CD14-positive monocyte (primary cell): ENCODE data around the gene MFNG. TPM values are rescaled to one million over a fixed set of nuclear protein-coding genes. Genes with fewer than 3 reads are reported as not detected.

Experiments used
- DNase-seq, 3 donors: peaks; one replicate each; pipeline ENCODE4 v3.0.0-alpha.2; 2011 to 2022
- H2AFZ ChIP-seq: 2 replicates; pipeline ENCODE4 v1.6.0; 2012; ENCODE audit warnings: mild to moderate bottlenecking, low read depth, low read length, inconsistent platforms; ENCODE audit not compliant: insufficient read depth, poor library complexity, severe bottlenecking
- H3K27ac ChIP-seq, 2 donors: 1 replicate in 1 of 2; 2 replicates in 1 of 2; pipeline ENCODE4 v1.5.1; 2012 to 2013; ENCODE audit warnings: low read length in 2 of 2, control low read depth in 1 of 2, inconsistent platforms in 1 of 2, low read depth in 1 of 2, mild to moderate bottlenecking in 1 of 2
- H3K27me3 ChIP-seq, 2 donors: one replicate each; pipeline versions ENCODE4 v1.6.0 to v1.6.1; 2011 to 2013; ENCODE audit warnings: low read length in 2 of 2; ENCODE audit not compliant: control insufficient read depth in 2 of 2, insufficient read depth in 2 of 2
- H3K36me3 ChIP-seq, 2 donors: replicated peaks in 1 of 2; 1 replicate in 1 of 2; 2 replicates in 1 of 2; pipeline versions ENCODE4 v1.5.1 to v1.6.1; 2012 to 2013; ENCODE audit warnings: low read length in 2 of 2, control low read depth in 1 of 2, inconsistent platforms in 1 of 2, mild to moderate bottlenecking in 1 of 2; ENCODE audit not compliant: insufficient read depth in 2 of 2, control insufficient read depth in 1 of 2
- H3K4me1 ChIP-seq, 2 donors: 1 replicate in 1 of 2; 2 replicates in 1 of 2; pipeline versions ENCODE4 v1.5.1 to v1.6.1; 2012 to 2013; ENCODE audit warnings: low read length in 2 of 2, control low read depth in 1 of 2, inconsistent platforms in 1 of 2, mild to moderate bottlenecking in 1 of 2, moderate library complexity in 1 of 2; ENCODE audit not compliant: insufficient read depth in 2 of 2, control insufficient read depth in 1 of 2
- H3K4me2 ChIP-seq: replicated peaks from 2 replicates; pipeline ENCODE3; 2012; ENCODE audit warnings: low read length, moderate library complexity, mild to moderate bottlenecking; ENCODE audit not compliant: poor library complexity, severe bottlenecking; ENCODE audit errors: extremely low read depth
- H3K4me3 ChIP-seq, 3 experiments: fragments of 200-600 bp in 1 of 3; sonication (generic) in 1 of 3; replicated peaks in 1 of 3; 1 replicate in 2 of 3; 2 replicates in 1 of 3; pipeline ENCODE4 v1.5.1; 2011 to 2013; ENCODE audit warnings: low read length in 3 of 3, mild to moderate bottlenecking in 3 of 3, control low read depth in 2 of 3, low read depth in 2 of 3, inconsistent platforms in 1 of 3, moderate library complexity in 1 of 3
- H3K79me2 ChIP-seq: 2 replicates; pipeline ENCODE4 v1.6.0; 2012; ENCODE audit warnings: mild to moderate bottlenecking, control low read depth, inconsistent platforms, low read length, moderate library complexity; ENCODE audit not compliant: insufficient read depth
- H3K9ac ChIP-seq: 2 replicates; pipeline ENCODE4 v1.6.0; 2017; ENCODE audit warnings: low read length, mild to moderate bottlenecking; ENCODE audit not compliant: insufficient read depth, poor library complexity, severe bottlenecking
- H3K9me3 ChIP-seq, 2 donors: replicated peaks in 1 of 2; 1 replicate in 1 of 2; 2 replicates in 1 of 2; pipeline versions ENCODE4 v1.5.1 to v1.6.1; 2012 to 2013; ENCODE audit warnings: low read length in 2 of 2, control low read depth in 1 of 2; ENCODE audit not compliant: control insufficient read depth in 1 of 2, insufficient read depth in 1 of 2
- H4K20me1 ChIP-seq: 2 replicates; pipeline ENCODE4 v1.6.0; 2012; ENCODE audit warnings: mild to moderate bottlenecking, low read length, control low read depth, moderate library complexity; ENCODE audit not compliant: insufficient read depth
- H3K27ac Mint-ChIP-seq, 7 donors: one replicate each; pipeline ENCODE4 v1.8.0; 2020; ENCODE audit warnings: mild to moderate bottlenecking in 7 of 7, mixed read lengths in 7 of 7, moderate library complexity in 6 of 7, inconsistent platforms in 2 of 7
- H3K27me3 Mint-ChIP-seq, 3 donors: one replicate each; pipeline ENCODE4 v1.8.0; 2021 to 2022; ENCODE audit warnings: low read depth in 3 of 3, mild to moderate bottlenecking in 3 of 3, mixed read lengths in 3 of 3, moderate library complexity in 3 of 3, inconsistent platforms in 1 of 3
- H3K36me3 Mint-ChIP-seq, 2 donors: one replicate each; pipeline ENCODE4 v1.8.0; 2020; ENCODE audit warnings: mixed read lengths in 2 of 2, inconsistent platforms in 1 of 2, mild to moderate bottlenecking in 1 of 2
- H3K4me1 Mint-ChIP-seq: one replicate; pipeline ENCODE4 v1.8.0; 2020; ENCODE audit warnings: mild to moderate bottlenecking, mixed read lengths
- H3K4me3 Mint-ChIP-seq, 2 donors: one replicate each; pipeline ENCODE4 v1.8.0; 2020; ENCODE audit warnings: mild to moderate bottlenecking in 2 of 2, mixed read lengths in 2 of 2, moderate library complexity in 1 of 2
- H3K9me3 Mint-ChIP-seq, 7 donors: one replicate each; pipeline ENCODE4 v1.8.0; 2020 to 2022; ENCODE audit warnings: mixed read lengths in 7 of 7, mild to moderate bottlenecking in 6 of 7, moderate library complexity in 6 of 7, inconsistent platforms in 2 of 7
- CTCF ChIP-seq: fragments of 200-600 bp; IDR thresholded peaks from one replicate; pipeline ENCODE4 v1.8.0; 2022; ENCODE audit warnings: antibody characterized with exemption, mild to moderate bottlenecking
- WGBS: methylation state at CpG from one replicate; pipeline ENCODE4 v1.1.5; 2013; ENCODE audit warnings: missing lambda C conversion rate; ENCODE audit not compliant: insufficient coverage; 5-methylcytosine and 5-hydroxymethylcytosine counted together
- intact Hi-C, 2 donors: fragments of 100-400 bp; cut with micrococcal nuclease; formaldehyde crosslinking; loops; one replicate each; pipeline versions ENCODE4 v1.15.0 to v1.15.1; 2023
- polyA plus RNA-seq, 3 donors: library from polyadenylated mRNA; depleted of rRNA in 1 of 3; unstranded in 2 of 3; stranded (reverse) in 1 of 3; fragments of 300-500 nt in 2 of 3; fragments of >200 nt in 1 of 3; fragmentation: Illumina TruSeq in 2 of 3; gene quantifications; 1 replicate in 2 of 3; 2 replicates in 1 of 3; pipeline ENCODE4 v1.2.3, GENCODE V29; 2012 to 2021

The MFNG gene
- polyA plus RNA-seq, 3 donors, result 84.1 to 196 (median 181) TPM

GRCh38 chr22:37481347-37481907, 4.8 kb downstream of the MFNG start:
- Histone ChIP-seq H3K4me3 (no peak overlapping the region), H3K9me3 (no peaks in the 10 kb centered on the region), H3K9ac (no peak overlapping the region), H4K20me1 (peaks cover 83% of the 10 kb centered on the region), H3K79me2 (peaks cover 72% of the 10 kb centered on the region), H2AFZ (no peak overlapping the region), H3K36me3 (peaks cover 44 to 62% of the 10 kb centered on the region in 2 donors), H3K27me3 (no peaks in the 10 kb centered on the region), H3K27ac (peak overlapping the region in 1 of 2 donors; percentile 93), H3K4me2 (no peak overlapping the region), H3K4me1 (peaks cover 27 to 43% of the 10 kb centered on the region in 2 donors)
- no peak for TF ChIP-seq CTCF
- no peak for DNase-seq
- H3K4me1 Mint-ChIP-seq, result peaks cover 39% of the 10 kb centered on the region
- no peaks in the 10 kb centered on the region for H3K9me3 Mint-ChIP-seq
- H3K36me3 Mint-ChIP-seq, result peaks cover 48 to 67% of the 10 kb centered on the region in 2 donors
- no peak overlapping the region for H3K4me3 Mint-ChIP-seq
- WGBS, result 92% methylated on average over 7 of the region's 12 CpGs
- peak overlapping the region in 2 of 7 donors; percentile 27 to 95 for H3K27ac Mint-ChIP-seq
- H3K27me3 Mint-ChIP-seq, result peaks cover 0 to 4% (median 1%) of the 10 kb centered on the region in 3 donors
- intact Hi-C loops, result no loop called here

GRCh38 chr22:37480387-37481346, 5.5 kb downstream of the MFNG start:
- H3K27ac ChIP-seq, result peak overlapping the region in 1 of 2 donors; percentile 93
- WGBS, result 91% methylated on average over 11 of the region's 17 CpGs

More at GRCh38 chr22:37480387-37481346, 5.5 kb downstream of the MFNG start:
- Mint-ChIP-seq H3K9me3 (no peaks in the 10 kb centered on the region), H3K27me3 (peaks cover 0 to 4% (median 1%) of the 10 kb centered on the region in 3 donors), H3K4me1 (peaks cover 38% of the 10 kb centered on the region), H3K36me3 (peaks cover 55 to 74% of the 10 kb centered on the region in 2 donors), H3K4me3 (no peak overlapping the region), H3K27ac (peak overlapping the region in 3 of 7 donors; percentile 14 to 31 (median 22))
- no peak for DNase-seq
- H3K4me1 ChIP-seq, result peaks cover 23 to 38% of the 10 kb centered on the region in 2 donors
- no peaks in the 10 kb centered on the region for H3K9me3 ChIP-seq
- no peak overlapping the region for H3K4me3 ChIP-seq
- intact Hi-C loops, result no loop called here
- H3K27me3 ChIP-seq, result no peaks in the 10 kb centered on the region
- H3K79me2 ChIP-seq, result peaks cover 65% of the 10 kb centered on the region
- no peak overlapping the region for H2AFZ ChIP-seq
- no peak overlapping the region for H3K4me2 ChIP-seq
- peaks cover 86% of the 10 kb centered on the region for H4K20me1 ChIP-seq
- no peak overlapping the region for H3K9ac ChIP-seq
- H3K36me3 ChIP-seq, result peaks cover 52 to 70% of the 10 kb centered on the region in 2 donors
- TF ChIP-seq CTCF, result no peak
